WTC11 (cell line): ENCODE measurements around the gene RABAC1. TPM values are rescaled to one million over a fixed set of nuclear protein-coding genes. Genes with fewer than 3 reads are reported as not detected.

ENCODE experiments used
- ATAC-seq: fragments of 200-7000 bp; cut with Tn5 transposase; 2 replicates; pipeline ENCODE4 v1.10.0; 2021; ENCODE audit warnings: mild to moderate bottlenecking, moderate library complexity
- CTCF ChIA-PET: fragments of 300-600 bp; sonication (Branson Sonifier 250); formaldehyde crosslinking; loops from one replicate; lab custom pipeline; 2021; ENCODE audit warnings: antibody characterized with exemption; lab: Charles Lee
- POLR2A ChIA-PET: fragments of 350-600 bp; sonication (Branson Sonifier 250); formaldehyde crosslinking; loops from one replicate; lab custom pipeline; 2021; ENCODE audit warnings: antibody characterized with exemption; lab: Charles Lee
- DNase-seq: peaks from one replicate; pipeline ENCODE4 v3.0.0; 2021; ENCODE audit warnings: low spot score
- H3K27ac Mint-ChIP-seq: 2 replicates; pipeline ENCODE4 v1.8.0; 2021; ENCODE audit warnings: mixed read lengths
- H3K27me3 Mint-ChIP-seq: 2 replicates; pipeline ENCODE4 v1.8.0; 2021; ENCODE audit warnings: low read depth, mild to moderate bottlenecking, moderate library complexity, mixed read lengths
- H3K36me3 Mint-ChIP-seq: 2 replicates; pipeline ENCODE4 v1.8.0; 2021; ENCODE audit warnings: mixed read lengths
- H3K4me1 Mint-ChIP-seq: 2 replicates; pipeline ENCODE4 v1.8.0; 2022; ENCODE audit warnings: mixed read lengths
- H3K4me3 Mint-ChIP-seq: 2 replicates; pipeline ENCODE4 v1.8.0; 2021; ENCODE audit warnings: mild to moderate bottlenecking, moderate library complexity, mixed read lengths
- H3K9me3 Mint-ChIP-seq: 2 replicates; pipeline ENCODE4 v1.8.0; 2021; ENCODE audit warnings: mixed read lengths
- AR ChIP-seq: fragments of 250-450 bp; sonication (Bioruptor Pico); IDR thresholded peaks from 2 replicates; pipeline ENCODE4 v1.9.0; 2021; ENCODE audit warnings: mild to moderate bottlenecking
- ATF6 ChIP-seq: sonication (generic); formaldehyde crosslinking; IDR thresholded peaks from 2 replicates; pipeline ENCODE4 v1.8.1; 2023; ENCODE audit warnings: mild to moderate bottlenecking, missing genetic modification reagents
- CBFB ChIP-seq: sonication (generic); formaldehyde crosslinking; IDR thresholded peaks from 2 replicates; pipeline ENCODE4 v1.8.1; 2022; ENCODE audit warnings: mild to moderate bottlenecking, low read depth, missing genetic modification reagents
- FOXP1 ChIP-seq: sonication (generic); formaldehyde crosslinking; IDR thresholded peaks from 2 replicates; pipeline ENCODE4 v1.8.0; 2022; ENCODE audit warnings: missing genetic modification reagents, mild to moderate bottlenecking, moderate library complexity, borderline replicate concordance
- HMGA2 ChIP-seq: fragments of 250-450 bp; sonication (Bioruptor Pico); IDR thresholded peaks from 2 replicates; pipeline ENCODE4 v1.4.0; 2021; ENCODE audit warnings: mild to moderate bottlenecking, moderate library complexity
- KAT7 ChIP-seq: sonication (generic); formaldehyde crosslinking; IDR thresholded peaks from 2 replicates; pipeline ENCODE4 v1.8.1; 2023; ENCODE audit warnings: missing genetic modification reagents, mild to moderate bottlenecking, borderline replicate concordance
- PRDM15 ChIP-seq: sonication (generic); formaldehyde crosslinking; IDR thresholded peaks from 2 replicates; pipeline ENCODE4 v1.8.0; 2022; ENCODE audit warnings: missing genetic modification reagents
- TP53 ChIP-seq: sonication (generic); formaldehyde crosslinking; IDR thresholded peaks from 2 replicates; pipeline ENCODE4 v1.8.1; 2023; ENCODE audit warnings: mild to moderate bottlenecking, missing genetic modification reagents
- ZMAT4 ChIP-seq: fragments of 250-450 bp; sonication (Bioruptor Pico); IDR thresholded peaks from 2 replicates; pipeline ENCODE4 v1.9.0; 2021; ENCODE audit warnings: mild to moderate bottlenecking
- total RNA-seq: library from RNA; stranded (reverse); gene quantifications from 3 replicates; pipeline ENCODE4 v1.2.3, GENCODE V29; 2021
- TF ChIP-seq, protein P1 (sequence below): sonication (generic); formaldehyde crosslinking; conservative IDR thresholded peaks from 2 replicates; pipeline ENCODE4 v1.8.1; 2022; ENCODE audit warnings: mild to moderate bottlenecking, missing genetic modification reagents
- TF ChIP-seq, protein P2 (sequence below): fragments of 250-450 bp; sonication (Bioruptor Pico); IDR thresholded peaks from 2 replicates; pipeline ENCODE4 v1.9.0; 2021; ENCODE audit warnings: moderate library complexity, mild to moderate bottlenecking, inconsistent platforms, borderline replicate concordance
- TF ChIP-seq, protein P3 (sequence below): sonication (generic); formaldehyde crosslinking; conservative IDR thresholded peaks from 2 replicates; pipeline ENCODE4 v1.8.1; 2023; ENCODE audit warnings: mild to moderate bottlenecking, low read depth, missing genetic modification reagents, moderate library complexity

RABAC1 gene
- total RNA-seq, 1 experiment from 2014 or later, result 159 TPM

GRCh38 chr19:41955521-41955920 lies 3.6 kb downstream of the RABAC1 start:
- Mint-ChIP-seq H3K4me3 (no peak overlapping the region), H3K36me3 (no peaks in the 10 kb centered on the region; the same call in 1 of the 2 replicates), H3K9me3 (no peaks in the 10 kb centered on the region), H3K4me1 (peaks cover 18% of the 10 kb centered on the region), H3K27ac (no peak overlapping the region), H3K27me3 (peaks cover 2% of the 10 kb centered on the region)
- no peak for DNase-seq
- CTCF ChIA-PET, result no interaction called here
- ATAC-seq, result no peak
- POLR2A ChIA-PET, result no interaction called here
- TF ChIP-seq HMGA2 (CRISPR knock-in tag), result no peak
- TF ChIP-seq TP53 (CRISPR knock-in tag), result no peak
- TF ChIP-seq ATF6 (CRISPR knock-in tag), result no peak
- TF ChIP-seq, protein P1, sequence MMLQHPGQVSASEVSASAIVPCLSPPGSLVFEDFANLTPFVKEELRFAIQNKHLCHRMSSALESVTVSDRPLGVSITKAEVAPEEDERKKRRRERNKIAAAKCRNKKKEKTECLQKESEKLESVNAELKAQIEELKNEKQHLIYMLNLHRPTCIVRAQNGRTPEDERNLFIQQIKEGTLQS (CRISPR knock-in tag), result no peak
- TF ChIP-seq FOXP1 (CRISPR knock-in tag), result no peak
- no peak for TF ChIP-seq ZMAT4
- no peak for TF ChIP-seq KAT7
- TF ChIP-seq, protein P2, sequence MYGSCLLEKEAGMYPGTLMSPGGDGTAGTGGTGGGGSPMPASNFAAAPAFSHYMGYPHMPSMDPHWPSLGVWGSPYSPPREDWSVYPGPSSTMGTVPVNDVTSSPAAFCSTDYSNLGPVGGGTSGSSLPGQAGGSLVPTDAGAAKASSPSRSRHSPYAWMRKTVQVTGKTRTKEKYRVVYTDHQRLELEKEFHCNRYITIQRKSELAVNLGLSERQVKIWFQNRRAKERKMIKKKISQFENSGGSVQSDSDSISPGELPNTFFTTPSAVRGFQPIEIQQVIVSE, result no peak
- TF ChIP-seq, protein P3, sequence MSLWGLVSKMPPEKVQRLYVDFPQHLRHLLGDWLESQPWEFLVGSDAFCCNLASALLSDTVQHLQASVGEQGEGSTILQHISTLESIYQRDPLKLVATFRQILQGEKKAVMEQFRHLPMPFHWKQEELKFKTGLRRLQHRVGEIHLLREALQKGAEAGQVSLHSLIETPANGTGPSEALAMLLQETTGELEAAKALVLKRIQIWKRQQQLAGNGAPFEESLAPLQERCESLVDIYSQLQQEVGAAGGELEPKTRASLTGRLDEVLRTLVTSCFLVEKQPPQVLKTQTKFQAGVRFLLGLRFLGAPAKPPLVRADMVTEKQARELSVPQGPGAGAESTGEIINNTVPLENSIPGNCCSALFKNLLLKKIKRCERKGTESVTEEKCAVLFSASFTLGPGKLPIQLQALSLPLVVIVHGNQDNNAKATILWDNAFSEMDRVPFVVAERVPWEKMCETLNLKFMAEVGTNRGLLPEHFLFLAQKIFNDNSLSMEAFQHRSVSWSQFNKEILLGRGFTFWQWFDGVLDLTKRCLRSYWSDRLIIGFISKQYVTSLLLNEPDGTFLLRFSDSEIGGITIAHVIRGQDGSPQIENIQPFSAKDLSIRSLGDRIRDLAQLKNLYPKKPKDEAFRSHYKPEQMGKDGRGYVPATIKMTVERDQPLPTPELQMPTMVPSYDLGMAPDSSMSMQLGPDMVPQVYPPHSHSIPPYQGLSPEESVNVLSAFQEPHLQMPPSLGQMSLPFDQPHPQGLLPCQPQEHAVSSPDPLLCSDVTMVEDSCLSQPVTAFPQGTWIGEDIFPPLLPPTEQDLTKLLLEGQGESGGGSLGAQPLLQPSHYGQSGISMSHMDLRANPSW, result no peak
- TF ChIP-seq PRDM15 (CRISPR knock-in tag), result no peak
- no peak for TF ChIP-seq CBFB
- no peak for TF ChIP-seq AR (CRISPR knock-in tag)
